Activated CD4-positive, alpha-beta memory T cell treated with anti-CD3 and anti-CD28 coated beads, Interleukin-2, amount 10 ng/mL, durations not matched to agents 7 days and 5 days (primary cell): ENCODE measurements around the gene AGAP3. TPM values are rescaled to one million over a fixed set of nuclear protein-coding genes. Genes with fewer than 3 reads are reported as not detected.
A peak's percentile ranks its signal among the peaks of the same experiment; 100 is the strongest.

Source experiments
- CTCF ChIA-PET: fragments of 350-600 bp; sonication (Branson Sonifier 250); formaldehyde crosslinking; loops from one replicate; lab custom pipeline; 2021; ENCODE audit warnings: antibody characterized with exemption, inconsistent platforms; lab: Charles Lee
- POLR2A ChIA-PET: fragments of 350-600 bp; sonication (Branson Sonifier 250); formaldehyde crosslinking; loops from one replicate; lab custom pipeline; 2021; ENCODE audit warnings: antibody characterized with exemption; lab: Charles Lee
- DNase-seq: peaks from one replicate; pipeline ENCODE4 v3.0.0-alpha.2; 2020
- H3K27ac Mint-ChIP-seq: one replicate; pipeline ENCODE4 v1.8.0; 2021; ENCODE audit warnings: mild to moderate bottlenecking, mixed read lengths
- H3K27me3 Mint-ChIP-seq: one replicate; pipeline ENCODE4 v1.8.0; 2021; ENCODE audit warnings: mixed read lengths
- H3K36me3 Mint-ChIP-seq: one replicate; pipeline ENCODE4 v1.8.0; 2021; ENCODE audit warnings: low read depth, mixed read lengths
- H3K4me1 Mint-ChIP-seq: one replicate; pipeline ENCODE4 v1.8.0; 2021; ENCODE audit warnings: mixed read lengths
- H3K4me3 Mint-ChIP-seq: one replicate; pipeline ENCODE4 v1.8.0; 2021; ENCODE audit warnings: mild to moderate bottlenecking, mixed read lengths
- H3K9me3 Mint-ChIP-seq: one replicate; pipeline ENCODE4 v1.8.0; 2021; ENCODE audit warnings: mixed read lengths
- total RNA-seq, 2 experiments: library from RNA; stranded (reverse); gene quantifications; one replicate each; pipeline ENCODE4 v1.2.3, GENCODE V29; 2021

The AGAP3 gene
- total RNA-seq, 2 experiments from 2014 or later: 30.1 to 31.5 TPM

DNA sequence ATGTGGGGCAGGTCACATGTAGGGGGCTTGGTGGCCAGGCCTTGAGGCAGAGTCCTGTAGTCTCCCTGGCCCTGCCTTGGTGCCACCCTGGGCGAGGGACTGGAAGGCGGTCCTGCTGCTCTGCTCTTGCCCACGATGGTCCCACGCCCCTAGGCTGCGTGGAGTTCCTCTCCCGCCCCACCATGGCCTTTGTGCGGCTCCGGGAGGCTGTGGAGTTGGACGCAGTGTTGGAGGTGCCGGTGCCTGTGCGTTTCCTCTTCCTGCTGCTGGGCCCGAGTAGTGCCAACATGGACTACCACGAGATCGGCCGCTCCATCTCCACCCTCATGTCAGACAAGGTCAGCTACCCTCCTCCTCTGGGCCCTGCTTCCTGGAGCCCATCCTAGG, 15.7 kb upstream of the AGAP3 start:
- no peak for DNase-seq
- Mint-ChIP-seq H3K9me3 (no peaks in the 10 kb centered on the region), H3K4me1 (no peaks in the 10 kb centered on the region), H3K27me3 (no peaks in the 10 kb centered on the region), H3K4me3 (no peak overlapping the region), H3K27ac (no peak overlapping the region), H3K36me3 (peaks cover 34% of the 10 kb centered on the region)
- ChIA-PET POLR2A (interaction anchor here (1.4 kb wide), 1 partner anchor 9 kb away, joined by 4 read pairs; no protein-coding TSS in a partner anchor), CTCF (no interaction called here)

DNA sequence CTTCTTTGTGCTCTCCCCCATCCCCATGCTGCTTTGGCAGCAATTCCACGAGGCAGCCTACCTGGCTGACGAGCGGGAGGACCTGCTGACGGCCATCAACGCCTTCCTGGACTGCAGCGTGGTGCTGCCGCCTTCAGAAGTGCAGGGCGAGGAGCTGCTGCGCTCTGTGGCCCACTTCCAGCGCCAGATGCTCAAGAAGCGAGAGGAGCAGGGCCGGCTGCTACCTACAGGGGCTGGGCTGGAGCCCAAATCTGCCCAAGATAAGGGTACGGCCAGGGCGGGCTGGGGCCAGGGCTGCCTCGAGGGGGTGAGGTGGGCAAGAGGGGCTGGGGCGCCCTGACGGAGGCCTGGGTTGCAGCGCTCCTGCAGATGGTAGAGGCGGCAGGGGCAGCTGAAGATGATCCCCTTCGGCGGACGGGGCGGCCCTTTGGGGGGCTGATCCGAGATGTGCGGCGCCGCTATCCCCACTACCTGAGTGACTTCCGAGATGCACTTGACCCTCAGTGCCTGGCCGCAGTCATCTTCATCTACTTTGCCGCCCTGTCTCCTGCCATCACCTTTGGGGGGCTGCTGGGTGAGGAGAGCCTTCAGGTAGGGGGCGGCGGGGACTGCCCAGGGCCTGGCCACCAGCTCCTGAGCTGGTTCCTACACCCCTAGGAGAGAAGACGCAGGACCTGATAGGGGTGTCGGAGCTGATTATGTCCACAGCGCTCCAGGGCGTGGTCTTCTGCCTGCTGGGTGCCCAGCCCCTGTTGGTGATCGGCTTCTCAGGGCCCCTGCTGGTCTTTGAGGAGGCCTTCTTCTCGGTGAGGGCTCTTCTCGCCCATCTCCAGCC, 15.0 kb upstream of the AGAP3 start:
- H3K36me3 Mint-ChIP-seq: peaks cover 40% of the 10 kb centered on the region
- H3K4me3 Mint-ChIP-seq: no peak overlapping the region
- ChIA-PET CTCF (no interaction called here), POLR2A (interaction anchor here (1.4 kb wide), 1 partner anchor 9 kb away, joined by 4 read pairs; no protein-coding TSS in a partner anchor)
- no peaks in the 10 kb centered on the region for H3K27me3 Mint-ChIP-seq
- DNase-seq: no peak
- no peaks in the 10 kb centered on the region for H3K9me3 Mint-ChIP-seq
- H3K27ac Mint-ChIP-seq: no peak overlapping the region
- no peaks in the 10 kb centered on the region for H3K4me1 Mint-ChIP-seq

DNA sequence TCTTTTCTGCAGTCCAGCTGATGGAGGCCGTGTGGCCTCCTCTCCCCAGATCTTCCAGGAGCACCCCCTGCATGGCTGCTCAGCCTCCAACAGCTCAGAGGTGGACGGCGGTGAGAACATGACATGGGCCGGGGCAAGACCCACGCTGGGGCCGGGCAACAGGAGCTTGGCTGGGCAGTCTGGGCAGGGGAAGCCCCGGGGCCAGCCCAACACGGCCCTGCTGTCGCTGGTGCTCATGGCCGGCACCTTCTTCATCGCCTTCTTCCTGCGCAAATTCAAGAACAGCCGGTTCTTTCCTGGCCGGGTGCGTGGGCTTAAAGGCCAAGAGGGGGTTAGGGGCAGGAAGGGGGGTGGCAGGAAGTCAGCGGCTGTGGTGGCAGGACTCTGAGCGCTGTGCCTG, 12.3 kb upstream of the AGAP3 start:
- Mint-ChIP-seq H3K9me3 (no peaks in the 10 kb centered on the region), H3K27me3 (no peaks in the 10 kb centered on the region), H3K36me3 (peaks cover 40% of the 10 kb centered on the region), H3K4me3 (no peak overlapping the region), H3K4me1 (peaks cover 8% of the 10 kb centered on the region), H3K27ac (no peak overlapping the region)
- ChIA-PET CTCF (no interaction called here), POLR2A (interaction anchor here (1.2 kb wide), 1 partner anchor 40 kb away, joined by 3 read pairs; no protein-coding TSS in a partner anchor)
- DNase-seq: no peak

DNA sequence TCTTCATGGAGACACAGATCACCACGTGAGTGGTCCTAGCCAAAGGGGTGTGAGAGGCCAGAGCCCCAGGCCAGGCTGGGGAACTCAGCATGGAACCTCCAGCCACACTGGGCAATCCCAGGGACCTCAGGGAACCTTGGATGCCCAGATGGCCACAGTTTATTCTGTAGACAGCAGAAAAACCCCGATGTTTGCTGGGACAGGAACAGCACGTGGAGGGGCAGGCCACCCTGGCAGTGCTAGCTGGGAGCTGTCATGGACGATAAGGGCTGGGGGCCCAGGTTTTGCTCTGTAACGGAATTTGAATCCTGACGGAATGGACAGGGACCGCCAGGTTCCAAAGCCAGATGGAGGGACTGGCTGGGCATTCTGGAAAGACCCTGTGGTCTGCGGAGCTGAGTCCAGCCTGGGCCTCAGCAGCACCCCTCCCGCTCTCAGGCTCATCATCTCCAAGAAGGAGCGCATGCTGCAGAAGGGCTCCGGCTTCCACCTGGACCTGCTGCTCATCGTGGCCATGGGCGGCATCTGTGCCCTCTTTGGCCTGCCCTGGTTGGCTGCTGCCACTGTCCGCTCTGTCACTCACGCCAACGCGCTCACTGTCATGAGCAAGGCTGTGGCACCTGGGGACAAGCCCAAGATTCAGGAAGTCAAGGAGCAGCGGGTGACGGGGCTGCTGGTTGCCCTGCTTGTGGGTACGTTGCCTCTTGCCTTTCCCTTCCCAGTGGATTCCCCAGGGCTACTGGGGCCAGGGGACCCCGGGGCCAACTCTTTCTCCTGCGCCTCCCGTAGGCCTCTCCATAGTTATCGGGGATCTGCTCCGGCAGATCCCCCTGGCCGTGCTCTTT, 11.2 kb upstream of the AGAP3 start:
- no peak overlapping the region for H3K4me3 Mint-ChIP-seq
- peaks cover 18% of the 10 kb centered on the region for H3K4me1 Mint-ChIP-seq
- no peaks in the 10 kb centered on the region for H3K27me3 Mint-ChIP-seq
- H3K36me3 Mint-ChIP-seq: peaks cover 42% of the 10 kb centered on the region
- no peak for DNase-seq
- H3K9me3 Mint-ChIP-seq: no peaks in the 10 kb centered on the region
- no peak overlapping the region for H3K27ac Mint-ChIP-seq
- CTCF ChIA-PET: interaction anchor here (1.4 kb wide), 1 partner anchor 35 kb away, joined by 3 read pairs; no protein-coding TSS in a partner anchor
- POLR2A ChIA-PET: interaction anchor here (1.2 kb wide), 1 partner anchor 39 kb away, joined by 3 read pairs; no protein-coding TSS in a partner anchor

DNA sequence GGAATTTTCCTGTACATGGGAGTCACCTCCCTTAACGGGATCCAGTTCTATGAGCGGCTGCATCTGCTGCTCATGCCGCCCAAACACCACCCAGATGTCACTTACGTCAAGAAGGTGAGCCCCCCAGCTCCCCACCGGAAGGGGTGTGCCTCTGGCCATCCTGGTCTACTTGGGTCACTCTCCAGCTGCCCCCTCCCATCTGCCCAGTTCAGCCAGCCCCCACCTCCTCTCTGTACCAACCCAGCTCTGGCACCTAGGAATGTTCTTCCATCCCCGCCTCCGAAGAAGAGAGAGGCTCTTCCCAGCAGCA, 10.7 kb upstream of the AGAP3 start:
- Mint-ChIP-seq H3K36me3 (peaks cover 39% of the 10 kb centered on the region), H3K27ac (no peak overlapping the region), H3K4me3 (no peak overlapping the region), H3K9me3 (no peaks in the 10 kb centered on the region), H3K4me1 (peaks cover 18% of the 10 kb centered on the region), H3K27me3 (no peaks in the 10 kb centered on the region)
- DNase-seq: no peak
- ChIA-PET CTCF (interaction anchor here (1.4 kb wide), 1 partner anchor 35 kb away, joined by 3 read pairs; no protein-coding TSS in a partner anchor), POLR2A (interaction anchor here (0.9 kb wide), 1 partner anchor 17 kb away, joined by 3 read pairs; no protein-coding TSS in a partner anchor)

DNA sequence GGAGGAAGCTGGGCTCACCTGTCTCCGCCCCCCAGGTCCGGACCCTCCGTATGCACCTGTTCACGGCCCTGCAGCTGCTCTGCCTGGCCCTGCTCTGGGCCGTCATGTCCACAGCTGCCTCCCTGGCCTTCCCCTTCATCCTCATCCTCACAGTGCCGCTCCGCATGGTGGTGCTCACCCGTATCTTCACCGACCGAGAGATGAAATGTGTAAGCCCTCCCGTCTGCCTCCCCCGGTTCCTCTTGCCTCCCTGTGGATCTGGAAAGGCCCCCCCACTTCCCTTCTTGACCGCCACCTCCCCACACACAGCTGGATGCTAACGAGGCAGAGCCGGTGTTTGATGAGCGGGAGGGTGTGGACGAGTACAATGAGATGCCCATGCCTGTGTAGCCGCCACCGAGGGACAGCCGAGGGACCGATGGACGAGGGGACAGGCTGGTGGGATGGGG, 10.3 kb upstream of the AGAP3 start:
- no peak overlapping the region for H3K27ac Mint-ChIP-seq
- POLR2A ChIA-PET: interaction anchor here (0.9 kb wide), 1 partner anchor 17 kb away, joined by 3 read pairs; no protein-coding TSS in a partner anchor
- peaks cover 38% of the 10 kb centered on the region for H3K36me3 Mint-ChIP-seq
- CTCF ChIA-PET: interaction anchor here (1.0 to 1.4 kb wide), 2 partner anchors 17 to 34 kb away, joined by 3 read pairs; no protein-coding TSS in a partner anchor
- no peak overlapping the region for H3K4me3 Mint-ChIP-seq
- H3K9me3 Mint-ChIP-seq: no peaks in the 10 kb centered on the region
- H3K4me1 Mint-ChIP-seq: peaks cover 18% of the 10 kb centered on the region
- no peak for DNase-seq
- H3K27me3 Mint-ChIP-seq: no peaks in the 10 kb centered on the region

DNA sequence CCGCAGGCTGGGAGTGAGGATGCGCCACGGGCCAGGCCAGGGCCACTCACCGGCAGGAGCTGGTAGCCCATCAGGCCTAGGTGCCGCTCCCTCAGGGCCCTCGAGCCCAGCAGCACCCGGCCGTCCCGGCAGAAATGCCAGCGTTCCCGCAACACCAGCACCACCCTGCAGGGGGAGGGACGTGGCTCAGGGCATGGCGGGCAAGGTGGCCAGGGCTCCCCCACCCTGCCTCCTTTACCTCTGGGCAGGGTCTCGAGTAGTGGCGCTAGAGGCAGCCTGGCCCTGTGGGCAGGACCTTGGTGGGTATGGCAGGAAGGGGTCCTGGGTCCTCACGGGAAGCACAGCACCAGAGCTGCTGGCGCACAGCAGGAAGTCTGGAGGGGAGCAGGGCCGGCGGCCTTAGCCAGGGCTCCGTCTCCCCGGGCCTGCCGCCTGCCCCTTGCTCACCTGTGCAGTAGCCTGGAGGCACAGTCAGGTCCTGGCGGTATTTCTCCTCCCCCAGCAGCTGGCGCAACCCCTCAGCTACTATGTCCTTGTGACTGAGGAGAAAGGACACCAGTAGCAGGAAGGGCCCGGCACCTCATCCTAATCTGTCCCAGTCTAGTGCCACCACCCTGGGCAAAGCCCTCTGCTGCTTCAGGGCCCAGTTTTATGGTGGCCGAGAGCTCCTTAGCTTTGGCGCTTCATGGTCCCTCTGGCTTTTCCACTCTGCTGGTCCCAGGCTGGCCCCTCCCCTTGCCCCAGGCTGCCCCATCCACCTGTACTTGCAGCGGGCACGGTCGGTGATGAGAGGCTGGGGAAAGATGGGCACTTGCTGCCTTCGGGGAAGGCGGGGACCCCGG, 9.2 kb upstream of the AGAP3 start:
- Mint-ChIP-seq H3K4me1 (peaks cover 22% of the 10 kb centered on the region), H3K4me3 (no peak overlapping the region), H3K27me3 (no peaks in the 10 kb centered on the region), H3K27ac (no peak overlapping the region), H3K36me3 (peaks cover 34% of the 10 kb centered on the region), H3K9me3 (no peaks in the 10 kb centered on the region)
- POLR2A ChIA-PET: no interaction called here
- DNase-seq: no peak
- CTCF ChIA-PET: interaction anchor here (0.9 to 1.4 kb wide), 4 partner anchors 18 to 59 kb away, joined by 3 read pairs; no protein-coding TSS in a partner anchor

DNA sequence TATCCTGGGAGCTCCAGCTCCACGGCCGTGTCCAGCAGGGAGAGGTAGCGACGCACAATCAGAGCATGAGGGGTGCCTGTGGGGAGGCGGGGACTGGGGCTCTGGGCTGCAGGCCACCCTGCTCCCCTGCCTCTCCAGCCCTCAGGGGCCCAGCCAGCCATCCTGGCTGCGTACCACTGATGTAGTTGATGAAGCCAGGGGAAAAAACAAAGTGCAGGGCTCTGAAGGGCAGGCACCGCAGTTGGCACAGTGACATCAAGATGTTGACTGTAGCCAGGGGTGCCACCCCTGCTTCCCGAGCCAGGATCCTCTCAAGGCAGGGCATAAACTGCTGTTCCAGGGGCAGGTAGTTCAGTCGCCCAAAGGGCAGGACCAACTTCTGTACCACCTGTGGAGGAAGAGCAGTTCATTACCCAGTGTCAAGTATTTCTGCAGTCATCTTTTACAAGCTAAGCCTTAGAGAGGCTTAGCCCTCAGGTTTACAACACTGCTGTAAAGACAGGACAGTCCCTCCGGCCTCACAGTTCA, 8.5 kb upstream of the AGAP3 start:
- ChIA-PET POLR2A (interaction anchor here (1.3 kb wide), 1 partner anchor 15 kb away, joined by 5 read pairs; no protein-coding TSS in a partner anchor), CTCF (interaction anchor here (0.9 to 1.4 kb wide), 2 partner anchors 31 to 59 kb away, joined by 3 read pairs; no protein-coding TSS in a partner anchor)
- DNase-seq: no peak
- H3K9me3 Mint-ChIP-seq: no peaks in the 10 kb centered on the region
- no peaks in the 10 kb centered on the region for H3K27me3 Mint-ChIP-seq
- H3K4me3 Mint-ChIP-seq: peak overlapping the region; percentile 28
- peaks cover 32% of the 10 kb centered on the region for H3K36me3 Mint-ChIP-seq
- peaks cover 27% of the 10 kb centered on the region for H3K4me1 Mint-ChIP-seq
- no peak overlapping the region for H3K27ac Mint-ChIP-seq

DNA sequence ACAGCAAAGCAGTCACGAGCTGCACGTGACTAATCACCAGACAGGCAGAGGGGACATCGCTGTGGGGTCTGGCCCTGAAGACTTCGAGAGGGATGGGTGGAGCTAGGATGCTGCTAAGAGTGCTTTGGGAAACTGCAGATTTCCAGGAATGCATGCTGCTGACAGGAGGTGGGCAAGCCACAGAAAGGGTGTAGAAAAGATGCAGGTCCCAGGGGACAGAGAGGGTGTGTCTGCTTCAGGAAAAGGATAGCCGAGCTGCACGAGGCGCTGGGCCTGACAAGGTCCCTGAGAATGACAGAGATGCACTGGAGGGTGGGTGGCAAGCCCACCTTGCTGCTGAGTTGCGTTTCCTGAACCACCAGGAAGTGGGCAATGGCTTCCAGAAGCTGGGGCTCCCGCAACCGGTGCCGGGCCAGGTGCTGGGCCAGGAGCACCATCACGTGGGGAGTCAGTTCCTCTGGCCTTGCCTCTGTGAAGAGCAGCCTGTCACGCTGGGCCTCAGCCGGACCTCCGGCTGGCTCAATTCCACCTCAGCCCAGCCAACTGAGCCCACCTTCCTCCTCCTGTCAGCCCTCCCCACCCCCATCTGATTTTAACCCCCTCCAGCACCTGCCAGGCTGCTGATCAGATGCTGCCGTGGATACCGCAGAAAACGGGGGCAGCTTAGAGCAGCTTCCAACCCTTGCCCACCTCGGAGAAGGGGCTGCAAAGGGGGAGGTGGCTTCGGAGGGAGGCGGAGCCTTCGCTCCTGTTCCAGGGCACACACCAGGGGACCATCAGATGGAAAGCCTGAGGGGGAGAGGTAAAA, 7.8 kb upstream of the AGAP3 start:
- Mint-ChIP-seq H3K4me3 (peak overlapping the region; percentile 88), H3K9me3 (no peaks in the 10 kb centered on the region), H3K27ac (no peak overlapping the region), H3K4me1 (peaks cover 29% of the 10 kb centered on the region), H3K27me3 (no peaks in the 10 kb centered on the region), H3K36me3 (peaks cover 34% of the 10 kb centered on the region)
- POLR2A ChIA-PET: interaction anchor here (1.3 kb wide), 1 partner anchor 16 kb away, joined by 5 read pairs; no protein-coding TSS in a partner anchor
- no peak for DNase-seq
- CTCF ChIA-PET: interaction anchor here (0.9 kb wide), 1 partner anchor 60 kb away, joined by 3 read pairs; no protein-coding TSS in a partner anchor

DNA sequence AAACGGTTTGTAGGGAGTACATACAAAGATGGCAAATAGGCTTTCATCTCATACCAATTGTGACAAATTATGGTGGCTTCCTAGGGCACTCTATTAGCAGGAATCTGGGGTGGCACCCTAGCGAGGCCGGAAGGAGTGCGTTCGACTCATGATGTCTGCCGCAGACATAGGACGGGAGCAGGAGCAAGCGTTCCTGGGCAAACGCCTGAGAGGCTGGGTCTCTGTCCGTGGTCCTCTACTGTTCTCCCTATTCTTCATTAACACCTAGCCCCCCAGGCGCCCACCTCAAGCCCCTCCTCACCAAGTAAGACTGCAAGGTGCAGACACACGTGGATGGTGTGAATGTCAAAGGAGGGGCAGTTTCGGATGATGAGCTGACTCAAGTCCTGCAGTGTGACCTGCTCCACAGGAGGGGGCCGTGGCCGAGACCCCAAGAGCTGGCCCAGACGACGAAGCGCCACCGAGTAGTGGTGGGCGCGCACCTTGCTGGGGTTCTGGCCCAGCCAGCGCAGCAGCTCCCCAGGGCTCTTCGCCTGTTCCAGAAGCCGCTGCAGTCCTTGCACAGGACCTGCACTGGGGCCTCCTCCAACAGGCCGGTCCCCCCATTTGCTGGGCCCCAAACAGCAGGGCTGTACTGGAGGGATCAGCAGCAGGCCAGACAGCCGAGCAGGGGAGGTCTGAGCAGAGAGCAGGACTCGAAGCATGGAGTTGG, 6.9 kb upstream of the AGAP3 start:
- no peaks in the 10 kb centered on the region for H3K27me3 Mint-ChIP-seq
- CTCF ChIA-PET: no interaction called here
- peak overlapping the region; percentile 88 for H3K4me3 Mint-ChIP-seq
- peaks cover 34% of the 10 kb centered on the region for H3K4me1 Mint-ChIP-seq
- H3K36me3 Mint-ChIP-seq: peaks cover 30% of the 10 kb centered on the region
- DNase-seq: no peak
- no peaks in the 10 kb centered on the region for H3K9me3 Mint-ChIP-seq
- POLR2A ChIA-PET: interaction anchor here (1.5 to 1.7 kb wide), 2 partner anchors 8 to 27 kb away, joined by 4 read pairs; no protein-coding TSS in a partner anchor
- H3K27ac Mint-ChIP-seq: peak overlapping the region; percentile 35
